Left ventricle myocardium inferior (tissue), 1 donor: ENCODE results near the gene TENT4B. TPM values are rescaled to one million over a fixed set of nuclear protein-coding genes. Genes with fewer than 3 reads are reported as not detected.

Source experiments
- DNase-seq: peaks from one replicate; pipeline ENCODE4 v3.0.0-alpha.2; 2020
- H3K27ac ChIP-seq: fragments of 200-600 bp; replicated peaks from 2 replicates; pipeline ENCODE4 v1.8.0; 2021
- H3K27me3 ChIP-seq: fragments of 200-600 bp; 2 replicates; pipeline ENCODE4 v1.8.0; 2021; ENCODE audit warnings: low read depth
- H3K36me3 ChIP-seq: fragments of 200-600 bp; 2 replicates; pipeline ENCODE4 v1.8.0; 2021
- H3K4me1 ChIP-seq: fragments of 200-600 bp; 2 replicates; pipeline ENCODE4 v1.8.0; 2021
- H3K4me3 ChIP-seq: fragments of 200-600 bp; 2 replicates; pipeline ENCODE4 v1.8.0; 2021; ENCODE audit warnings: mild to moderate bottlenecking, moderate library complexity
- H3K9me3 ChIP-seq: fragments of 200-600 bp; replicated peaks from 2 replicates; pipeline ENCODE4 v1.8.0; 2021
- CTCF ChIP-seq: fragments of 200-600 bp; IDR thresholded peaks from 2 replicates; pipeline ENCODE4 v1.8.0; 2021; ENCODE audit warnings: antibody characterized with exemption, mild to moderate bottlenecking, borderline replicate concordance
- intact Hi-C: fragments of 100-400 bp; cut with micrococcal nuclease; formaldehyde crosslinking; loops from one replicate; pipeline ENCODE4 v1.11.0; 2022
- total RNA-seq: library from RNA; stranded (reverse); fragmentation: NEBNext Ultra II Directional; extraction: Animal tissue kit (Norgen Biotek cat#: 25700); gene quantifications from one replicate; pipeline ENCODE4 v1.2.1, GENCODE V29; 2021
- donor health status: DM: no; HTN: yes; CAD: no; lungs with severe emphysema.

The TENT4B gene
- total RNA-seq, 1 donor from 2014 or later: 7.5 TPM

GRCh38 chr16:50224286-50224685 lies 71.2 kb downstream of the TENT4B start:
- peaks cover 77% of the 10 kb centered on the region for H3K36me3 ChIP-seq
- no peaks in the 10 kb centered on the region for H3K9me3 ChIP-seq
- no peaks in the 10 kb centered on the region for H3K4me1 ChIP-seq
- intact Hi-C loops: loop anchor here (10.0 kb wide), 1 partner anchor 131 kb away; no protein-coding TSS in a partner anchor
- no peak overlapping the region for H3K27ac ChIP-seq
- no peak for DNase-seq
- TF ChIP-seq CTCF: no peak
- H3K27me3 ChIP-seq: no peaks in the 10 kb centered on the region
- H3K4me3 ChIP-seq: no peak overlapping the region

- Histone ChIP-seq H3K27ac (no peak overlapping the region), H3K36me3 (peaks cover 77% of the 10 kb centered on the region), H3K27me3 (no peaks in the 10 kb centered on the region), H3K4me3 (no peak overlapping the region), H3K4me1 (no peaks in the 10 kb centered on the region), H3K9me3 (no peaks in the 10 kb centered on the region)
- intact Hi-C loops: loop anchor here (10.0 kb wide), 1 partner anchor 128 kb away; no protein-coding TSS in a partner anchor
- DNase-seq: no peak
- TF ChIP-seq CTCF: no peak
These were observed 74.0 kb downstream of the TENT4B start for GRCh38 chr16:50227120-50227519.

DNA sequence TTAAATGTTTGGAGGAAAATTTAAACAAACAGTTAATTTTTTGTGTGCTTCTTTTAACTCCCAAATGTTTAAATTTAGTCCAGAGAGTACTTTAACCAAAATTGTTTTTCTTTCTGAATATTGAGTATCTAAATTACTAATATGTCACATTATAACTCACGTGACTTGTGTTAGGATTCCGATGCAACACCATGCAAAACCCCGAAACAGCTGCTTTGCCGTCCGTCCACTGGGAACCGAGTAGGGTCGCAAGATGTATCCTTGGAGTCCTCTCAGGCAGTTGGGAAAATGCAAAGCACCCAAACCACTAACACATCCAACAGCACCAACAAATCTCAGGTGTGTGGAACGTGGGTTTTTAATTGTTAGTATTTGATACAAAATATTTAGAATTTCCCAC lies 74.6 kb downstream of the TENT4B start:
- H3K9me3 ChIP-seq: no peaks in the 10 kb centered on the region
- H3K4me3 ChIP-seq: no peak overlapping the region
- TF ChIP-seq CTCF: no peak
- intact Hi-C loops: loop anchor here (10.0 kb wide), 1 partner anchor 127 kb away; no protein-coding TSS in a partner anchor
- H3K27ac ChIP-seq: no peak overlapping the region
- H3K4me1 ChIP-seq: no peaks in the 10 kb centered on the region
- H3K27me3 ChIP-seq: no peaks in the 10 kb centered on the region
- H3K36me3 ChIP-seq: peaks cover 72% of the 10 kb centered on the region
- DNase-seq: no peak

GRCh38 chr16:50228364-50228868 lies 75.3 kb downstream of the TENT4B start:
- DNase-seq: no peak
- H3K36me3 ChIP-seq: peaks cover 65% of the 10 kb centered on the region
- H3K4me1 ChIP-seq: no peaks in the 10 kb centered on the region
- no peak for TF ChIP-seq CTCF
- intact Hi-C loops: loop anchor here (10.0 kb wide), 1 partner anchor 126 kb away; no protein-coding TSS in a partner anchor
- no peak overlapping the region for H3K27ac ChIP-seq
- H3K4me3 ChIP-seq: no peak overlapping the region
- H3K9me3 ChIP-seq: no peaks in the 10 kb centered on the region
- no peaks in the 10 kb centered on the region for H3K27me3 ChIP-seq

- Histone ChIP-seq H3K36me3 (peaks cover 57% of the 10 kb centered on the region), H3K4me1 (no peaks in the 10 kb centered on the region), H3K27me3 (no peaks in the 10 kb centered on the region), H3K9me3 (no peaks in the 10 kb centered on the region), H3K4me3 (no peak overlapping the region), H3K27ac (no peak overlapping the region)
- intact Hi-C loops: loop anchor here (10.0 kb wide), 1 partner anchor 126 kb away; no protein-coding TSS in a partner anchor
- no peak for DNase-seq
- TF ChIP-seq CTCF: no peak
These were observed 76.1 kb downstream of the TENT4B start for GRCh38 chr16:50229149-50229726.
